Ovary (tissue), 3 donors: Measurements from ENCODE around the gene MAP1LC3A.

Source experiments
- CTCF ChIP-seq, 3 donors: fragments of 450-650 bp in 2 of 3; fragments of 200-600 bp in 1 of 3; IDR thresholded peaks; one replicate each; pipeline versions ENCODE4 v1.5.1 to v1.8.0; 2016 to 2022; ENCODE audit warnings: antibody characterized with exemption in 3 of 3, mild to moderate bottlenecking in 1 of 3
- POLR2A ChIP-seq: fragments of 450-650 bp; IDR thresholded peaks from one replicate; pipeline ENCODE4 v1.6.1; 2017; ENCODE audit warnings: antibody characterized with exemption, mild to moderate bottlenecking, moderate library complexity
- donor health status: DM: no; HTN: no; CAD: no.

- TF ChIP-seq CTCF (IDR thresholded peaks at IDR 0.05) (no peak), POLR2A (no peak)
These were observed 23.0 kb downstream of the MAP1LC3A start for GRCh38 chr20:34581341-34582184.
